Measurements from ENCODE around the gene TRIM8. TPM values are rescaled to one million over a fixed set of nuclear protein-coding genes. Genes with fewer than 3 reads are reported as not detected.

Gene TRIM8
- polyA plus RNA-seq, 3 donors, result 39.4 to 183 (median 41.4) TPM

- Mint-ChIP-seq H3K27ac (peak overlapping the region in 4 of 7 donors; percentile 11 to 79 (median 48)), H3K9me3 (no peaks in the 10 kb centered on the region), H3K4me1 (peaks cover 41% of the 10 kb centered on the region), H3K36me3 (peaks cover 25 to 38% of the 10 kb centered on the region in 2 donors), H3K27me3 (ENCODE audit: low read depth in 3 of 3) (peaks cover 0 to 4% (median 2%) of the 10 kb centered on the region in 3 donors), H3K4me3 (peak overlapping the region in 1 of 2 donors; percentile 41)
- no peak for TF ChIP-seq CTCF (IDR thresholded peaks at IDR 0.05)
- H3K79me2 ChIP-seq (ENCODE audit: insufficient read depth, low read length), result peaks cover 12% of the 10 kb centered on the region
- 3% methylated on average over 4 of the region's 22 CpGs for WGBS (ENCODE audit: insufficient coverage)
- H3K9ac ChIP-seq (ENCODE audit: insufficient read depth, low read length, poor library complexity, severe bottlenecking), result peak overlapping the region; percentile 29
- no peaks in the 10 kb centered on the region for H3K9me3 ChIP-seq (replicated peaks in 1 of 2; ENCODE audit: control insufficient read depth in 1 of 2, insufficient read depth in 1 of 2, low read length in 2 of 2)
- peak overlapping the region; percentile 44 for H3K4me2 ChIP-seq (replicated peaks; ENCODE audit: extremely low read depth, low read length, poor library complexity, severe bottlenecking)
- intact Hi-C loops (cut with micrococcal nuclease), result no loop called here
- no peak for DNase-seq
- H3K4me3 ChIP-seq (replicated peaks in 1 of 3; ENCODE audit: low read depth in 2 of 3, low read length in 3 of 3), result peak overlapping the region in 1 of 3 experiments; percentile 14
- H2AFZ ChIP-seq (ENCODE audit: insufficient read depth, low read depth, low read length, poor library complexity, severe bottlenecking), result no peak overlapping the region
- H3K36me3 ChIP-seq (replicated peaks in 1 of 2; ENCODE audit: control insufficient read depth in 1 of 2, insufficient read depth in 2 of 2, low read length in 2 of 2), result peaks cover 27 to 33% of the 10 kb centered on the region in 2 donors
- H4K20me1 ChIP-seq (ENCODE audit: insufficient read depth, low read length), result peaks cover 55% of the 10 kb centered on the region
- peak overlapping the region in 1 of 2 donors; percentile 31 for H3K27ac ChIP-seq (ENCODE audit: low read depth in 1 of 2, low read length in 2 of 2)
- no peaks in the 10 kb centered on the region for H3K27me3 ChIP-seq (ENCODE audit: control insufficient read depth in 2 of 2, insufficient read depth in 2 of 2, low read length in 2 of 2)
- peaks cover 31 to 48% of the 10 kb centered on the region in 2 donors for H3K4me1 ChIP-seq (ENCODE audit: control insufficient read depth in 1 of 2, insufficient read depth in 2 of 2, low read length in 2 of 2)
Observed at GRCh38 chr10:102660888-102661657, 16.8 kb downstream of the TRIM8 start.

GRCh38 chr10:102661658-102662028 is 17.4 kb downstream of the TRIM8 start:
- Mint-ChIP-seq H3K27ac (peak overlapping the region in 1 of 7 donors; percentile 79), H3K4me1 (peaks cover 41% of the 10 kb centered on the region), H3K4me3 (no peak overlapping the region), H3K36me3 (peaks cover 19 to 32% of the 10 kb centered on the region in 2 donors), H3K27me3 (ENCODE audit: low read depth in 3 of 3) (peaks cover 0 to 4% (median 2%) of the 10 kb centered on the region in 3 donors), H3K9me3 (no peaks in the 10 kb centered on the region)
- H3K4me2 ChIP-seq (replicated peaks; ENCODE audit: extremely low read depth, low read length, poor library complexity, severe bottlenecking), result no peak overlapping the region
- H3K4me1 ChIP-seq (ENCODE audit: control insufficient read depth in 1 of 2, insufficient read depth in 2 of 2, low read length in 2 of 2), result peaks cover 31 to 43% of the 10 kb centered on the region in 2 donors
- no peak overlapping the region for H3K4me3 ChIP-seq (replicated peaks in 1 of 3; ENCODE audit: low read depth in 2 of 3, low read length in 3 of 3)
- H3K36me3 ChIP-seq (replicated peaks in 1 of 2; ENCODE audit: control insufficient read depth in 1 of 2, insufficient read depth in 2 of 2, low read length in 2 of 2), result peaks cover 21 to 27% of the 10 kb centered on the region in 2 donors
- no peak for TF ChIP-seq CTCF (IDR thresholded peaks at IDR 0.05)
- no peak overlapping the region for H3K9ac ChIP-seq (ENCODE audit: insufficient read depth, low read length, poor library complexity, severe bottlenecking)
- no peaks in the 10 kb centered on the region for H3K27me3 ChIP-seq (ENCODE audit: control insufficient read depth in 2 of 2, insufficient read depth in 2 of 2, low read length in 2 of 2)
- no peak for DNase-seq
- peak overlapping the region in 1 of 2 donors; percentile 31 for H3K27ac ChIP-seq (ENCODE audit: low read depth in 1 of 2, low read length in 2 of 2)
- no peaks in the 10 kb centered on the region for H3K9me3 ChIP-seq (replicated peaks in 1 of 2; ENCODE audit: control insufficient read depth in 1 of 2, insufficient read depth in 1 of 2, low read length in 2 of 2)
- intact Hi-C loops (cut with micrococcal nuclease), result no loop called here
- no CpG with 5 or more reads among the region's 6 CpGs for WGBS (ENCODE audit: insufficient coverage)
- no peak overlapping the region for H2AFZ ChIP-seq (ENCODE audit: insufficient read depth, low read depth, low read length, poor library complexity, severe bottlenecking)
- H3K79me2 ChIP-seq (ENCODE audit: insufficient read depth, low read length), result peaks cover 6% of the 10 kb centered on the region
- peaks cover 50% of the 10 kb centered on the region for H4K20me1 ChIP-seq (ENCODE audit: insufficient read depth, low read length)
